GM18858 (cell line): ENCODE measurements around the gene GSK3B.
"Not testable (repeated sequence)": the region's sequence is repeated elsewhere in the genome, so short reads cannot be mapped to it uniquely, and the experiment has no call there.

ENCODE experiments used
- ATAC-seq: cut with Tn5 transposase; IDR thresholded peaks from one replicate; pipeline ENCODE4 v1.9.1; 2021; ENCODE audit not compliant: unreplicated experiment

The GSK3B gene

DNA sequence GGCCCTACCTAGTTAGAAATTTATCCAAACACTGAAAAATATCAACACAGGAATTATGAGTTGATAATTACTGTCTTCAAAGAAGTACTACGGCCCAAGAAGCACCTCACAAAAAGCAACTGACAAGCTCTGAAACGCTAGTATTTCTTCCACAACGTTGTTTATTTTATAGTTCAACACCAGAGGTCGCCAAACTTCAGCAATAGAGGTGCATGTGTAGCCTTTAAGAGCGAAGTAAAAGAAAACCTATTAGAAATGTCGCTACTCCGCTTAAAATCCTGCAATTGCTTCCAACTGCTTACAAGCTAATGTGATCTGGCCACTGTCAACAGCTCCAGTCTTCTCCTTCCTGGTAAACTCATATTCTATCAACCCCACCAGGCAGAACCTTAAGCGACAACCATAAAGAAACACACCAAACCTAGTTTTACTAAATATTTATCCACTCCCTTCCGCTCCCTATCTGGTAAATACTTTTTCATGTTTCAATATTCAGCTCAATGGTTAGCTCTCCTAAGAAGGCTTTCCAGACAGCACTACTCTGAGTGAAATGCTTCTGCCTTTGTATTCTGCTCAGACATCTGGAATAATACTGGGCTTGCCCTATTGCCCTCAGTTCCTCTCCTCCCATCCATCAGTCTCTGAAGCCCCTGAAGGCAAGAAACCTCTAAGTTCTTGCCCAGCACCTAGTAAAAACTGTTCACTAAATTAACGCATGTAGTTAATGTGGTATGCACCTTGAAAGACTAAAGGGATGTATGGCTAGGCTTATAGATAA lies 202.1 kb downstream of the GSK3B start:
- peak; percentile 52 for ATAC-seq

DNA sequence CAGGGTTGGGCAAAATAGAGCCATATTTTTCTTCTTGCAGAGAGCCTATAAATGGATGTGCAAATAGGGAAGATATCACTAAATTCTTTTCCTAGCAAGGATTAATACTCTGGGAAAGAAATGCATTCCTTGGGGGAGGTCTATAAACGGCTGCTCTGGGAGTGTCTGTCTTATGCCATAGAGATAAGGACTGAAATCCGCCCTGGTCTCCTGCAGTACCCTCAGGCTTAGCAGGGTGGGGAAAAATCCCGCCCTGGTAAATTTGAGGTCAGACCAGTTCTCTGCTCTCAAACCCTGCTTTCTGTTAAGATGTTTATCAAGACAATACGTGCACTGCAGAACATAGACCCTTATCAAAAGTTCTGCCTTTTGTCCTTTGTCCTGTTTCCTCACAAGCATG lies 205.6 kb downstream of the GSK3B start:
- not testable (repeated sequence) for ATAC-seq

GRCh38 chr3:119885746-119886530 lies 208.3 kb downstream of the GSK3B start:
- ATAC-seq, result no peak

DNA sequence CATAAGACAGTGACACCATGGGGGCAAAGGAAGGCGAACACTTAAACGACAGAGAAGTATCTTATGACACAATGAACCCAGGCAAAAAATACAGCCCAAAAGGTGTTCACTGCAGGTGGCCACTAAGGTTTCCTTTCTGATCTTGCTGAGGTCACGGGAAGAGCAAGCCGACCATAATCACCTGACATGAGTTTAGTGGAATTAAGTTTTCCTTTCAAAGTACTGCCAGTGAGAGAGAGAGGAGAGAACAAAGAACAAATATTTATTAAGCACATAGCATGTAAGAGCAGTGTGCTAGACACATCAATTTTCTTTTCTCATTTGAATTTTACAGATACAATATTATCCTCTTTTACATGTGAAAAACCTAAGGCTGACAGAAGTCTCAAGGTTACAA lies 210.1 kb downstream of the GSK3B start:
- ATAC-seq, result no peak

- ATAC-seq, result no peak
These were observed 210.6 kb downstream of the GSK3B start for GRCh38 chr3:119883461-119884160.

DNA sequence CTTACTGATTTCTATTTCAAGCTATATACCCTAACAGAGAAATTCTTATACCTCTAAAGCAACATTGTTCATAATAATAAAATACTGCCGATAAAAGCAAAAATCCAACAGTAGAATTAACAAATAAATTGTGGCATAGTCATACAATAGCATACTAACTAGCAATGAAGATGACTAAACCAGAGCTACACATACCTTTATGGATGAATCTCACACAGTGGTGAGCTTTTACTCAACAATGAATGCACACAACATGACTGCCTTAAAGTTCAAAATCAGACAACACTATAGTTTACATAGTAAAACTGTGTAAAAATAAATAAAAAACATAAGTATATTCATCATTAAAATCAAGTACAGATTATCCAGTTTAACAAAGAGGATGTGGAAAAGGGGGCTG lies 213.3 kb downstream of the GSK3B start:
- no peak for ATAC-seq

DNA sequence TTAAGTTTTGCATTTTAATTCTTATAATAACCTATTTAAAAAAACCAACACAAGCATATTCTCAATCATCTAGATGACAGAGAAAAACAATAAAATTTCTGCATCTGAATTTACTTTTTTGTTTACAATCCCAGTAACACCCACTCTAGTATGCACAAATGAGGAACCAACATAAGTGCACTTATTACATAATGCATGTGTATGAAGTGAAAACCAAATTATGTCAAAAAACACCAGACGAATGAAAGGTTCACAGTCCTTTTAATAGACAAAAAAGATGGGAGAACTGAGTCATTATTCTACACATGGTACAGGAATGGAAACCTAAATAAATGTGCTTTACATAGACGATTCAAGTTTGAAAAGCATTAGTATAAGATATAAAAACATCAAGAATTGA lies 220.6 kb downstream of the GSK3B start:
- ATAC-seq, result no peak

GRCh38 chr3:119872773-119873172 lies 221.5 kb downstream of the GSK3B start:
- no peak for ATAC-seq

DNA sequence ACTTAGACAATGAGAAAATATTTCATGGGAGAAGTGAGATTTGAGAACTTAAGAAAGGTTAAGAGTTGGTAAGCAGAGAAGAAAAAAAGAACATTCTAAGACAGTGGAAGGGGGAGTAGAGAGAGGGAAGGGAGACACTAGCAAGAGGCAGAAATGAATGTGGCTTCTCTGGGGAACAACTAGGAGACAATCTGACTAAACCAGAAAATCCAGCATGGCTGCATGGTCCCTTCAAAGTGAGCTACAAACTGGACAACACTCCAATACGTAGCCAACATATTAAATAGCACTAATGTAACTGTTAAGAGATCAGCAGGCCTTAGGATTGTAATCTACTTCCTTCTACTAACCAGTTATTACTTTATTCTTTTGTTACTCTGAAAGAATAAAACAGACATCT lies 222.7 kb downstream of the GSK3B start:
- no peak for ATAC-seq

DNA sequence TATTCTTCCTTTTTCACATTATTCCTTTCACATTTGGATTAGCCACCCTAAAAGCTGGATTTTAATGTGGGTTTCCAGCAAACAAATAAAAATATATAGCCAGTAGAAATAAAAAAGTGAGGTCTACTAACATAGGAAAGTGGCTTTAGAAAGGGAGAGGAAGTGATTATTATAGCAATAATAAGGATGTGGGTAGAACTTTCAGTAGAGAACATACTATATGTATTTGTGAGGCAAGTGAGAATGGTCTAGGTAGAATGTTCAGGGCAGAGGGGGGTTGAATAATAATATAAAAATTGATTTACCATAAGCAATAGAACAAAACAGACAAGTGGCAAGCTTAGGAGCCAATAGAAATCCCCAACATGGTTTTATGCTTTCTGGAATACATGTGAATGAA lies 223.7 kb downstream of the GSK3B start:
- ATAC-seq, result no peak

- ATAC-seq, result no peak
These were observed 229.8 kb downstream of the GSK3B start for GRCh38 chr3:119864476-119864875.

DNA sequence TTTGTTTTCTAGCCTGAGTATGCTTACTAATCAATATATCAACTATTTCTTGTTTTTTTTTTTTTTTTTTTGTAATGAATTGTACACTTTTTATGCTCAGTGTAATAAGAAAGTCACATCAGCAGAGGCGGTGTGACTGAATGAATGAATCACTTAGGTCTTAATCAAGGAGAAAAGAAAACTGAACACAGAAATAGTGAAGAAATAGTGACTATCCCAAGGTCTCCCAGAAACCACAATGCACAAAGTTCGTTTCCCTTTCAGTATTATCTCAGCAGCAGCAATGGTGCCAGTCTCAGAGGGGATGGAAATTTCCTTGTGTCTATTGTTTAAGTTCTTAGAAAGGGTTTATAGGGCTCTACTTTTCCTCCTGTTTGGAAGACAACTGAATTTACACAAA lies 231.6 kb downstream of the GSK3B start:
- no peak for ATAC-seq

GRCh38 chr3:119861681-119862080 lies 232.6 kb downstream of the GSK3B start:
- ATAC-seq, result no peak

- ATAC-seq, result no peak
These were observed 234.5 kb downstream of the GSK3B start for GRCh38 chr3:119859728-119860127.

- ATAC-seq, result no peak
These were observed 235.3 kb downstream of the GSK3B start for GRCh38 chr3:119858957-119859356.

DNA sequence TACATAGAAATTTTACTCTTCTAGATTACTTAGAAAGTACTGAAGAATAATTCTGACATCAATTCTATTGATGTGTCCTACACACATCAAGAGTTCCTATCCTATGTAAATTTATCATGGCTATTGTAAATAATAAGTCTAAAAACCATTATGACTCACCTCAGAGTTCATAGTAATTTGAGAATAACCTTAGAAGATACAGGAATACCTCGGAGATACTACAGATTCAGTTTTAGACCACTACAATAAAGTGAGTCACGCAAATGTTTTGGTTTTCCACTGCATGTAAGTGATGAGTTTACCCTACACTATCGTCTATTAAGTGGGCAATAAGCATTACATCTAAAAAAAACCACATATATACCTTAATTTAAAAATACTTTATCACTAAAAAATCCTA lies 237.6 kb downstream of the GSK3B start:
- ATAC-seq, result no peak

- ATAC-seq, result no peak
These were observed 245.1 kb downstream of the GSK3B start for GRCh38 chr3:119849126-119849525.

GRCh38 chr3:119841808-119842471 lies 252.3 kb downstream of the GSK3B start:
- no peak for ATAC-seq

- ATAC-seq, result no peak
These were observed 258.7 kb downstream of the GSK3B start for GRCh38 chr3:119835556-119835955.

- peak; percentile 36 for ATAC-seq
These were observed 259.4 kb downstream of the GSK3B start for GRCh38 chr3:119834754-119835370.

DNA sequence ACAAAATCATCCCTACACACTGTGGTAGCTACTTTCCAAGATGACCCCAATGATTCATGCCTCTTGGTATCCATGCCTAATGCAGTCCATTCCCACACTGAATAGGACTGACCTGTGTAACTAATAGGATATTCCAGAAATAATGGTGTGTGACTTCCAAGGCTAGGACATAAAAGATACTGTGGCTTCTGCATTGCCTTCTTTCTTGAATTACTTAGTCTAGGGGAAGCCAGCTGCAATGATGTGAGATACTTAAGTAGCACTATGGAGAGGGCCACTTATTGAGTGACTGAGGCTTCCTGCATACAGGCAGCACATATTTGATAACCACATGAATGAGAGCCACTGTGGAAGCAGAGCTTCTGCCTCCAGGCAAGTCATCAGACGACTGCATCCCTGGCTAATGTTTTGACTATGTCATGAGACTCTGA lies 262.3 kb downstream of the GSK3B start:
- ATAC-seq, result no peak
